Measurements from ENCODE around the gene STK40.

DNA sequence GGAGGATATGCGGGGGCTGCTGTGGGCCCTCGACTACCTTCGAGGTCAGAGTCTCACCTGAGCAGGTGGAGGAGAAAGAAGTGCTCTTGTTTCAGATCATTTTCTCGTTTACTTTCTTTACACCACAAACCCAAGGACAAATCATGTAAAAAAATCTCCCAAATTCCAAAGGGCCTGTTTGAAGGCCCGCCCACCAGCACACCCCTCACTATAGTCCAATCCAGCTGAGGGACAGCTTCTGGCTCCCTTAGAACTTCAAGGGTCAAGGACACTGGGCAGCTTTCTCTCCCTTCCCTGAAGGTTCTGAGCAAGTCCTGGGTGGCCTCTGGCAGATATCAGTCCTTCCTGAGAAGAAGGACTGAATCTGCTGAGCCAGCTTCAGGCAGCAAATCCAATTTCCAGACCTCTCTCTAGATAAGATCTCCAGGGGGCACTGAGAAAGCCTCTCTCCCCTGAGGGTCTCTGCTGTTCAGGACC lies 5.5 kb downstream of the STK40 start:
- TF ChIP-seq EGR1 (IDR thresholded peaks at IDR 0.05) (no peak), CEBPB (IDR thresholded peaks at IDR 0.05) (no peak), NFIC (IDR thresholded peaks at IDR 0.05) (no peak), TCF12 (IDR thresholded peaks at IDR 0.05; ENCODE audit: low read depth) (no peak), TAF1 (IDR thresholded peaks at IDR 0.05; ENCODE audit: low read depth) (no peak), RAD21 (IDR thresholded peaks at IDR 0.05; ENCODE audit: low read depth) (no peak), EP300 (IDR thresholded peaks at IDR 0.05; ENCODE audit: borderline replicate concordance) (no peak), TEAD4 (IDR thresholded peaks at IDR 0.05) (no peak), CREB1 (IDR thresholded peaks at IDR 0.05; ENCODE audit: low read depth) (no peak), ZBTB7A (IDR thresholded peaks at IDR 0.05; ENCODE audit: low read depth) (no peak), YY1 (IDR thresholded peaks at IDR 0.05; ENCODE audit: low read depth) (no peak)
- TF ChIP-seq, protein P1, sequence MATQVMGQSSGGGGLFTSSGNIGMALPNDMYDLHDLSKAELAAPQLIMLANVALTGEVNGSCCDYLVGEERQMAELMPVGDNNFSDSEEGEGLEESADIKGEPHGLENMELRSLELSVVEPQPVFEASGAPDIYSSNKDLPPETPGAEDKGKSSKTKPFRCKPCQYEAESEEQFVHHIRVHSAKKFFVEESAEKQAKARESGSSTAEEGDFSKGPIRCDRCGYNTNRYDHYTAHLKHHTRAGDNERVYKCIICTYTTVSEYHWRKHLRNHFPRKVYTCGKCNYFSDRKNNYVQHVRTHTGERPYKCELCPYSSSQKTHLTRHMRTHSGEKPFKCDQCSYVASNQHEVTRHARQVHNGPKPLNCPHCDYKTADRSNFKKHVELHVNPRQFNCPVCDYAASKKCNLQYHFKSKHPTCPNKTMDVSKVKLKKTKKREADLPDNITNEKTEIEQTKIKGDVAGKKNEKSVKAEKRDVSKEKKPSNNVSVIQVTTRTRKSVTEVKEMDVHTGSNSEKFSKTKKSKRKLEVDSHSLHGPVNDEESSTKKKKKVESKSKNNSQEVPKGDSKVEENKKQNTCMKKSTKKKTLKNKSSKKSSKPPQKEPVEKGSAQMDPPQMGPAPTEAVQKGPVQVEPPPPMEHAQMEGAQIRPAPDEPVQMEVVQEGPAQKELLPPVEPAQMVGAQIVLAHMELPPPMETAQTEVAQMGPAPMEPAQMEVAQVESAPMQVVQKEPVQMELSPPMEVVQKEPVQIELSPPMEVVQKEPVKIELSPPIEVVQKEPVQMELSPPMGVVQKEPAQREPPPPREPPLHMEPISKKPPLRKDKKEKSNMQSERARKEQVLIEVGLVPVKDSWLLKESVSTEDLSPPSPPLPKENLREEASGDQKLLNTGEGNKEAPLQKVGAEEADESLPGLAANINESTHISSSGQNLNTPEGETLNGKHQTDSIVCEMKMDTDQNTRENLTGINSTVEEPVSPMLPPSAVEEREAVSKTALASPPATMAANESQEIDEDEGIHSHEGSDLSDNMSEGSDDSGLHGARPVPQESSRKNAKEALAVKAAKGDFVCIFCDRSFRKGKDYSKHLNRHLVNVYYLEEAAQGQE (IDR thresholded peaks at IDR 0.05; ENCODE audit: low read depth), result no peak
- TF ChIP-seq, protein P2, sequence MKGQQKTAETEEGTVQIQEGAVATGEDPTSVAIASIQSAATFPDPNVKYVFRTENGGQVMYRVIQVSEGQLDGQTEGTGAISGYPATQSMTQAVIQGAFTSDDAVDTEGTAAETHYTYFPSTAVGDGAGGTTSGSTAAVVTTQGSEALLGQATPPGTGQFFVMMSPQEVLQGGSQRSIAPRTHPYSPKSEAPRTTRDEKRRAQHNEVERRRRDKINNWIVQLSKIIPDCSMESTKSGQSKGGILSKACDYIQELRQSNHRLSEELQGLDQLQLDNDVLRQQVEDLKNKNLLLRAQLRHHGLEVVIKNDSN (IDR thresholded peaks at IDR 0.05), result no peak
- TF ChIP-seq, protein P3, sequence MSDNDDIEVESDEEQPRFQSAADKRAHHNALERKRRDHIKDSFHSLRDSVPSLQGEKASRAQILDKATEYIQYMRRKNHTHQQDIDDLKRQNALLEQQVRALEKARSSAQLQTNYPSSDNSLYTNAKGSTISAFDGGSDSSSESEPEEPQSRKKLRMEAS (IDR thresholded peaks at IDR 0.05), result no peak
